HG03196 (cell line): Measurements from ENCODE around the gene PTPA.

Experiments used
- ATAC-seq: cut with Tn5 transposase; IDR thresholded peaks from one replicate; pipeline ENCODE4 v1.9.1; 2021; ENCODE audit not compliant: unreplicated experiment

PTPA gene

GRCh38 chr9:129081388-129081904 is 29.8 kb upstream of the PTPA start:
- ATAC-seq, result no peak

- no peak for ATAC-seq
Measured at GRCh38 chr9:129084087-129084486, 27.1 kb upstream of the PTPA start.

- ATAC-seq, result no peak
Measured at GRCh38 chr9:129089246-129089645, 22.0 kb upstream of the PTPA start.

GRCh38 chr9:129093602-129094386 is 17.4 kb upstream of the PTPA start:
- ATAC-seq, result no peak

GRCh38 chr9:129094387-129095169 is 16.6 kb upstream of the PTPA start:
- no peak for ATAC-seq

- ATAC-seq, result no peak
Measured at GRCh38 chr9:129095170-129095667, 16.0 kb upstream of the PTPA start.

GRCh38 chr9:129095908-129096307 is 15.3 kb upstream of the PTPA start:
- ATAC-seq, result no peak

GRCh38 chr9:129097671-129098306 is 13.4 kb upstream of the PTPA start:
- no peak for ATAC-seq

GRCh38 chr9:129098328-129098727 is 12.9 kb upstream of the PTPA start:
- no peak for ATAC-seq

- no peak for ATAC-seq
Measured at GRCh38 chr9:129100383-129101169, 10.6 kb upstream of the PTPA start.

GRCh38 chr9:129101279-129101678 is 9.9 kb upstream of the PTPA start:
- ATAC-seq, result no peak

GRCh38 chr9:129102095-129102525 is 9.1 kb upstream of the PTPA start:
- no peak for ATAC-seq

GRCh38 chr9:129102791-129103594 is 8.2 kb upstream of the PTPA start:
- no peak for ATAC-seq

GRCh38 chr9:129103595-129103965 is 7.6 kb upstream of the PTPA start:
- no peak for ATAC-seq

- ATAC-seq, result no peak
Measured at GRCh38 chr9:129104051-129104450, 7.2 kb upstream of the PTPA start.

- ATAC-seq, result no peak
Measured at GRCh38 chr9:129105857-129106694, 5.1 kb upstream of the PTPA start.

- no peak for ATAC-seq
Measured at GRCh38 chr9:129107651-129108050, 3.6 kb upstream of the PTPA start.

GRCh38 chr9:129108083-129108804 is 3.0 kb upstream of the PTPA start:
- no peak for ATAC-seq
